Measurements from ENCODE around the gene DHODH. TPM values are rescaled to one million over a fixed set of nuclear protein-coding genes. Genes with fewer than 3 reads are reported as not detected.

The DHODH gene
- total RNA-seq, 1 donor from 2014 or later: 7.9 TPM

DNA sequence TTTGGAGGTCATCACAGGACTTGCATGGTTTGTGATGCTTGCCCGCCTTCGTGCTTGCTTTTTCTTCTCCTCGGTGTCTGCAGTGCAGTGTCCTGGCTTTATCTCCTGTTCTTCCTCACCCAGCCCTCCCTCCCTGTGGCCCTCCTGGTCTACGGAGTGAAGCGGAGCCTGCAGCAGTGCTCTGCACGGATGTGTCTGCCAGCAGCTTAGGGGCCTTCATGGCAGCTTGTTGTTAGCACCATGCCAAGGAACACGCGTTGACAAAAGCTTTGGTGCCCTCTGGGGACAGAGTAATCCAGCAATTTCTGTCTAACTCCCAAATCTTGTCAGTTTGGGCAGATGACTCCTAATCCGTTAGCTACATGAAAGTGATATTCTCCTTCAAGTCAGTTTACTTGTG is 9.9 kb downstream of the DHODH start:
- no peak overlapping the region for H3K4me3 ChIP-seq (ENCODE audit: low read depth, low read length)
- no peaks in the 10 kb centered on the region for H3K27me3 ChIP-seq (ENCODE audit: control insufficient read depth, insufficient read depth, low read length)
- no peak for DNase-seq (ENCODE audit: low read depth)
- no peaks in the 10 kb centered on the region for H3K36me3 ChIP-seq (ENCODE audit: control insufficient read depth, insufficient read depth, low read length)
- TF ChIP-seq, protein P1, sequence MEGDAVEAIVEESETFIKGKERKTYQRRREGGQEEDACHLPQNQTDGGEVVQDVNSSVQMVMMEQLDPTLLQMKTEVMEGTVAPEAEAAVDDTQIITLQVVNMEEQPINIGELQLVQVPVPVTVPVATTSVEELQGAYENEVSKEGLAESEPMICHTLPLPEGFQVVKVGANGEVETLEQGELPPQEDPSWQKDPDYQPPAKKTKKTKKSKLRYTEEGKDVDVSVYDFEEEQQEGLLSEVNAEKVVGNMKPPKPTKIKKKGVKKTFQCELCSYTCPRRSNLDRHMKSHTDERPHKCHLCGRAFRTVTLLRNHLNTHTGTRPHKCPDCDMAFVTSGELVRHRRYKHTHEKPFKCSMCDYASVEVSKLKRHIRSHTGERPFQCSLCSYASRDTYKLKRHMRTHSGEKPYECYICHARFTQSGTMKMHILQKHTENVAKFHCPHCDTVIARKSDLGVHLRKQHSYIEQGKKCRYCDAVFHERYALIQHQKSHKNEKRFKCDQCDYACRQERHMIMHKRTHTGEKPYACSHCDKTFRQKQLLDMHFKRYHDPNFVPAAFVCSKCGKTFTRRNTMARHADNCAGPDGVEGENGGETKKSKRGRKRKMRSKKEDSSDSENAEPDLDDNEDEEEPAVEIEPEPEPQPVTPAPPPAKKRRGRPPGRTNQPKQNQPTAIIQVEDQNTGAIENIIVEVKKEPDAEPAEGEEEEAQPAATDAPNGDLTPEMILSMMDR (IDR thresholded peaks at IDR 0.05; ENCODE audit: insufficient read depth, low read length, poor library complexity, severe bottlenecking): no peak

DNA sequence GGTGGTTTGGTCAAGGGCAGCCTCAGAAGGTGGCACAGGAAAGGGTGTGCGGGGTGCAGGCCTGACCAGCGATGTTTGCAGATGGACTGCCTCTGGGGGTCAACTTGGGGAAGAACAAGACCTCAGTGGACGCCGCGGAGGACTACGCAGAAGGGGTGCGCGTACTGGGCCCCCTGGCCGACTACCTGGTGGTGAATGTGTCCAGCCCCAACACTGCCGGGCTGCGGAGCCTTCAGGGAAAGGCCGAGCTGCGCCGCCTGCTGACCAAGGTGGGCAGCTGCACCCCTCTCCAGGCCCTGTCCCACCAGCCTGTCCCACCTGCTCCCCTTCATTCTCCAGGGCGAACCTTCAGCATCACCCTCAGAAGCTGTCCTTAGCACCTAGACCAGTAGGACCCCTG is 12.5 kb downstream of the DHODH start:
- TF ChIP-seq, protein P1 (IDR thresholded peaks at IDR 0.05; ENCODE audit: insufficient read depth, low read length, poor library complexity, severe bottlenecking): peak; percentile 32
- Histone ChIP-seq H3K4me3 (ENCODE audit: low read depth, low read length) (no peak overlapping the region), H3K36me3 (ENCODE audit: control insufficient read depth, insufficient read depth, low read length) (no peaks in the 10 kb centered on the region), H3K27me3 (ENCODE audit: control insufficient read depth, insufficient read depth, low read length) (no peaks in the 10 kb centered on the region)
- DNase-seq (ENCODE audit: low read depth): no peak

DNA sequence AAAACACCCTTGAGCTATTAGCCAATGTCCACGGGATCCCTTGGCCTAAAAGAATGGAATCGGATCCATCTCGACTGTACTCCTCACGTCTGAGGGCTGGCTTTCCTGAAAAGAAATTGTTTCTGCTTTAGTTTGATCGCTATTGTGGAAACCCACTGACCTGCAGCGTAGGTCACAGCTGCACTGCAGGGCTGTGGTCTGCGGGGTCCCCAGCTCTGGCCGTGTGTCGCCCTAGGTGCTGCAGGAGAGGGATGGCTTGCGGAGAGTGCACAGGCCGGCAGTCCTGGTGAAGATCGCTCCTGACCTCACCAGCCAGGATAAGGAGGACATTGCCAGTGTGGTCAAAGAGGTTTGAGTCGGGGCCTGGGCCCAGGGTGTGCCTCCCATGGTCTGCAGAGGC is 13.6 kb downstream of the DHODH start:
- TF ChIP-seq, protein P1 (IDR thresholded peaks at IDR 0.05; ENCODE audit: insufficient read depth, low read length, poor library complexity, severe bottlenecking): no peak
- no peaks in the 10 kb centered on the region for H3K27me3 ChIP-seq (ENCODE audit: control insufficient read depth, insufficient read depth, low read length)
- H3K36me3 ChIP-seq (ENCODE audit: control insufficient read depth, insufficient read depth, low read length): no peaks in the 10 kb centered on the region
- no peak overlapping the region for H3K4me3 ChIP-seq (ENCODE audit: low read depth, low read length)
- no peak for DNase-seq (ENCODE audit: low read depth)

DNA sequence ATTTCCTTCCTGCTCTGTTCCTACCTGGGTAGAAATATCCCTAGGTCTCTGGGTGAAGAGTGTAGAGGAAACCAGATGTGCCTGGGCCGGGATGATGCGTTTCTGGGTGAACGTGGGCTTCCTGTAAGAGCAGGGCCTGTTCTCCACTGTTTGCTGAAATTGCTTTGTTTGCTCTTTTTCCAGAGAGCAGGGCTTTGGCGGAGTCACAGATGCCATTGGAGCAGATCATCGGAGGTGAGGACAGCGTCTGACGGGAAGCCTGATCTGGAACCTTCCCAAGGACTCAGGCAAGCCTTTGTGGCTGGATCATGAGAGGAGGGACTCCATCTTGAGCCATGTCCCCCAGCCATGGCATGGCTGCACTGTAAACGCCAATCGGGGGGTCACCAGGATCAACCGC is 15.4 kb downstream of the DHODH start:
- Histone ChIP-seq H3K36me3 (ENCODE audit: control insufficient read depth, insufficient read depth, low read length) (no peaks in the 10 kb centered on the region), H3K27me3 (ENCODE audit: control insufficient read depth, insufficient read depth, low read length) (no peaks in the 10 kb centered on the region), H3K4me3 (ENCODE audit: low read depth, low read length) (no peak overlapping the region)
- TF ChIP-seq, protein P1 (IDR thresholded peaks at IDR 0.05; ENCODE audit: insufficient read depth, low read length, poor library complexity, severe bottlenecking): no peak
- DNase-seq (ENCODE audit: low read depth): no peak

DNA sequence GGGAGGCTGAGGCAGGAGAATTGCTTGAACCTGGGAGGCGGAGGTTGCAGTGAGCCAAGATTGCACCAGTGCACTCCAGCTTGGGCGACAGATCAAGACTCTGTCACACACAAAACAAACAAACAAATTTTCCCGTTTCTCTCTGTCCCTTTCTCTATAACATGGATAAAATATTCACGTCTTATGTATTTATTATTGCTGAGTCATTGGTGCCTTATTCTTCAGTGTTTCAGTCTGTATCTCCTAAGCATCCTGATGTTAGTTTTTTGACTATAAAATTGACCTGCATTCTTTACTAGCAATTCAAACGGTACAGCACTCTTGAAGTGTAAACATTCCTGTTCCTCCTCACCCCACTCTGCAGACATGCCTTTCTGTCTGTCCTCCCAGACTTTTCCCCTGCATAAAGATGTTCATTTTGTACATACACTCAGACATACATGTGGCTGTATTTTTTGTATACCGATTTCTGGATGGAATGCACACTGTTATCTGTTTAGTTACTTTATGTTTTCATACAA is 16.4 kb downstream of the DHODH start:
- Histone ChIP-seq H3K27me3 (ENCODE audit: control insufficient read depth, insufficient read depth, low read length) (no peaks in the 10 kb centered on the region), H3K36me3 (ENCODE audit: control insufficient read depth, insufficient read depth, low read length) (no peaks in the 10 kb centered on the region), H3K4me3 (ENCODE audit: low read depth, low read length) (no peak overlapping the region)
- TF ChIP-seq, protein P1 (IDR thresholded peaks at IDR 0.05; ENCODE audit: insufficient read depth, low read length, poor library complexity, severe bottlenecking): no peak
- no peak for DNase-seq (ENCODE audit: low read depth)

DNA sequence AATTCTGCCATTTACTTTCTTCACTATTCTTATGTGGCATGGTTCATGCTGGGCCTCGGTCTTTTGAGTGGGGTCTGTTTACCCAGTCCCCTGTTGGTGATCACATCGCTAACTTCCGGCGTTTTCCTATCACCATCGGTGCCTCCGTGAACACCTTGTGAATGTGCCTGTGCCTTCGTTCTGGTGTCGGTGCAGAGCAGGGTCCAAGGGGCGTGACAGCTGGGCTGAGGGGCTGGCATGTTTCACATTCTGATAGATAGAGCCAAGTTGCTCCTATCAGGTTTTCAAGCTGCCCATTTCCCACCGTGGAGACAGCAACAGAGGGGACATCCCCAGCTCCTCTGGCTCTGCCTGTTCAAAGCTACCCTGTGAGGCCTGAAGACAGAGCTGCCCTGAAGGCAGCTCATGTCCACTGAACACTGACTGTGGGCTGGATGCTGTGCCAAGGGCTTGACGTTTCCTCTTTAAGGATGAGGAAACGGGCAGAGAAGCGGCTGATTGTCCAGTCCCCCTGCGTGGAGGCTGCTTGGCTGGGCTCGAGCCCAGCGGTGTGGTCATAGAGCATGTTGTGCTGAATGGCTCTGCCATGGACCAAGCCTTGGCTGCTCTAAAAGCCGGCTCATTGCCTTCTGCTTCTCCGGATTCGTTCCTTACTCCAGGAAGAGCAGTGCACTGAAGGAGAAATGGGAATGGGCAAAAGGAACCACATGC is 17.0 kb downstream of the DHODH start:
- no peak for DNase-seq (ENCODE audit: low read depth)
- Histone ChIP-seq H3K4me3 (ENCODE audit: low read depth, low read length) (no peak overlapping the region), H3K27me3 (ENCODE audit: control insufficient read depth, insufficient read depth, low read length) (no peaks in the 10 kb centered on the region), H3K36me3 (ENCODE audit: control insufficient read depth, insufficient read depth, low read length) (no peaks in the 10 kb centered on the region)
- TF ChIP-seq, protein P1 (IDR thresholded peaks at IDR 0.05; ENCODE audit: insufficient read depth, low read length, poor library complexity, severe bottlenecking): no peak
